A673 (cell line): ENCODE data around the gene WDR62.

ENCODE experiments used
- EZH2 ChIP-seq: fragments of 200-600 bp; sonication (generic); IDR thresholded peaks from 2 replicates; pipeline ENCODE4 v1.6.1; 2017; ENCODE audit warnings: borderline replicate concordance, low read depth, mild to moderate bottlenecking, mixed read lengths, antibody characterized with exemption, low read length; ENCODE audit not compliant: poor library complexity, severe bottlenecking
- TF ChIP-seq, protein P1 (sequence below): fragments of 300-800, 200-600 bp; sonication (generic); conservative IDR thresholded peaks from 2 replicates; pipeline ENCODE4 v1.5.1; 2017; ENCODE audit warnings: low read depth, mild to moderate bottlenecking, antibody characterized with exemption, low read length, moderate library complexity, mixed read lengths

DNA sequence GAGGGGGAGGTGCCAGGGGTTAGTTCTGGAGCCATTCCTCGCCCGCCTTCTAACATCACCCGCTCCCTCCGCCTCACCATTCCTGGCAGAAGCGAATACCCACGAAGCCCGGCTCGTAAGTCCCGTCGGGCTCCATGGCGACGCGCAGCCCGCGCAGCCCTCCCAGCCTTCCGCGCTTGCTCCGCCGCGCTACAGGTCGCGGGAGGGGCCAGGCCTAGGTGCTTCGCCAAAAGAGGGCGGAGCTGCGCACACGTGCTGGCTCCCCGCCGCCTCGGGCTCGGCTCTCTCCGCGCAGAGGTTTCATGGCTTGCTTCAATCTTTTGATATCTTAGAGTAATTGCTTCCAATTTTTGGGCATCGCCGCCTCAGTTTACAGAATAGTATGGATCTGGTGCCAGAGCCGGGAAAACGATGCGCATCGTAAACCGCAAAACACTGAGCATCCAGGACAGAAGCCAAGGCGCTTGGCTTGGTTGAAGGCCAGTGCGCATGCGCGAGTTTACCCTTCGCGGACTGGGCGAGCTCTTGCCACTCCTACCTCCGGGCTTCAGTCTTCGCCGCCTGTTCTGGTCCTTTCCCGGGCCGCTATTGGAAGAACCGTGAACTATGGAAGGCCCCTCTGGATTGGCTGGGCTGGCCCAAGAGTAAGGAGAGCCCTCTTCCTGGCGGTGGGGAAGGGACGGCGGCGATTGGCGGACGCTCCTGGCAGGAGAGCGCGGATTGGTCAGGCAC, 60.2 kb downstream of the WDR62 start, which contains the start of gene POLR2I:
- TF ChIP-seq, protein P1, sequence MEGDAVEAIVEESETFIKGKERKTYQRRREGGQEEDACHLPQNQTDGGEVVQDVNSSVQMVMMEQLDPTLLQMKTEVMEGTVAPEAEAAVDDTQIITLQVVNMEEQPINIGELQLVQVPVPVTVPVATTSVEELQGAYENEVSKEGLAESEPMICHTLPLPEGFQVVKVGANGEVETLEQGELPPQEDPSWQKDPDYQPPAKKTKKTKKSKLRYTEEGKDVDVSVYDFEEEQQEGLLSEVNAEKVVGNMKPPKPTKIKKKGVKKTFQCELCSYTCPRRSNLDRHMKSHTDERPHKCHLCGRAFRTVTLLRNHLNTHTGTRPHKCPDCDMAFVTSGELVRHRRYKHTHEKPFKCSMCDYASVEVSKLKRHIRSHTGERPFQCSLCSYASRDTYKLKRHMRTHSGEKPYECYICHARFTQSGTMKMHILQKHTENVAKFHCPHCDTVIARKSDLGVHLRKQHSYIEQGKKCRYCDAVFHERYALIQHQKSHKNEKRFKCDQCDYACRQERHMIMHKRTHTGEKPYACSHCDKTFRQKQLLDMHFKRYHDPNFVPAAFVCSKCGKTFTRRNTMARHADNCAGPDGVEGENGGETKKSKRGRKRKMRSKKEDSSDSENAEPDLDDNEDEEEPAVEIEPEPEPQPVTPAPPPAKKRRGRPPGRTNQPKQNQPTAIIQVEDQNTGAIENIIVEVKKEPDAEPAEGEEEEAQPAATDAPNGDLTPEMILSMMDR = no peak
- TF ChIP-seq EZH2 = no peak
